Upper lobe of right lung (tissue), 1 donor: ENCODE data around the gene STMN1. TPM values are rescaled to one million over a fixed set of nuclear protein-coding genes. Genes with fewer than 3 reads are reported as not detected.
A peak's percentile ranks its signal among the peaks of the same experiment; 100 is the strongest.

ENCODE experiments used
- ATAC-seq: fragments of 200-7000 bp; cut with Tn5 transposase; one replicate; pipeline ENCODE4 v1.9.1; 2020; ENCODE audit warnings: mild to moderate bottlenecking, moderate library complexity
- DNase-seq: peaks from one replicate; pipeline ENCODE4 v3.0.0-alpha.2; 2020
- H3K27ac ChIP-seq: fragments of 200-600 bp; one replicate; pipeline ENCODE4 v1.8.0; 2022
- H3K27me3 ChIP-seq: fragments of 200-600 bp; one replicate; pipeline ENCODE4 v1.8.0; 2022; ENCODE audit warnings: mild to moderate bottlenecking
- H3K36me3 ChIP-seq: fragments of 200-600 bp; one replicate; pipeline ENCODE4 v1.8.0; 2022
- H3K4me1 ChIP-seq: fragments of 200-600 bp; one replicate; pipeline ENCODE4 v1.8.0; 2022
- H3K4me3 ChIP-seq: fragments of 200-600 bp; one replicate; pipeline ENCODE4 v1.8.0; 2022; ENCODE audit warnings: mild to moderate bottlenecking
- H3K9me3 ChIP-seq: fragments of 200-600 bp; one replicate; pipeline ENCODE4 v1.8.0; 2022
- CTCF ChIP-seq: fragments of 200-600 bp; IDR thresholded peaks from one replicate; pipeline ENCODE4 v1.8.0; 2022; ENCODE audit warnings: antibody characterized with exemption
- intact Hi-C: fragments of 100-400 bp; cut with DNase I; formaldehyde crosslinking; loops from one replicate; pipeline ENCODE4 v1.11.0; 2022
- total RNA-seq: library from RNA; stranded (reverse); fragmentation: NEBNext Ultra II Directional; extraction: Animal tissue kit (Norgen Biotek cat#: 25700); gene quantifications from one replicate; pipeline ENCODE4 v1.2.1, GENCODE V29; 2021
- donor health status: DM: no; HTN: yes; CAD: no; lungs with severe emphysema.

Gene STMN1
- total RNA-seq, 1 donor from 2014 or later = 42.5 TPM

- Histone ChIP-seq H3K27me3 (no peaks in the 10 kb centered on the region), H3K4me3 (no peak overlapping the region), H3K9me3 (no peaks in the 10 kb centered on the region), H3K27ac (no peak overlapping the region), H3K36me3 (no peaks in the 10 kb centered on the region), H3K4me1 (no peaks in the 10 kb centered on the region)
- ATAC-seq (peak; percentile 83), DNase-seq (no peak)
- no peak for TF ChIP-seq CTCF
- intact Hi-C loops = no loop called here
Observed at GRCh38 chr1:25914074-25914995, 8.1 kb upstream of the STMN1 start.

GRCh38 chr1:25913206-25913605, 7.0 kb upstream of the STMN1 start:
- no peak for TF ChIP-seq CTCF
- intact Hi-C loops = no loop called here
- ATAC-seq (no peak), DNase-seq (no peak)
- H3K4me1 ChIP-seq = no peaks in the 10 kb centered on the region
- H3K9me3 ChIP-seq = no peaks in the 10 kb centered on the region
- no peak overlapping the region for H3K27ac ChIP-seq
- H3K27me3 ChIP-seq = no peaks in the 10 kb centered on the region
- H3K36me3 ChIP-seq = no peaks in the 10 kb centered on the region
- H3K4me3 ChIP-seq = no peak overlapping the region

- DNase-seq (no peak), ATAC-seq (no peak)
- TF ChIP-seq CTCF = no peak
- Histone ChIP-seq H3K9me3 (no peaks in the 10 kb centered on the region), H3K4me3 (no peak overlapping the region), H3K27ac (no peak overlapping the region), H3K36me3 (no peaks in the 10 kb centered on the region), H3K27me3 (no peaks in the 10 kb centered on the region), H3K4me1 (no peaks in the 10 kb centered on the region)
- intact Hi-C loops = no loop called here
Observed at GRCh38 chr1:25912076-25912831, 6.0 kb upstream of the STMN1 start.

- Histone ChIP-seq H3K4me1 (peaks cover 7% of the 10 kb centered on the region), H3K36me3 (no peaks in the 10 kb centered on the region), H3K9me3 (no peaks in the 10 kb centered on the region), H3K27ac (no peak overlapping the region), H3K4me3 (no peak overlapping the region), H3K27me3 (no peaks in the 10 kb centered on the region)
- no peak for ATAC-seq
- TF ChIP-seq CTCF = no peak
- intact Hi-C loops = no loop called here
- no peak for DNase-seq
Observed at GRCh38 chr1:25911162-25911561, 4.9 kb upstream of the STMN1 start.

GRCh38 chr1:25909040-25909439, 2.8 kb upstream of the STMN1 start:
- DNase-seq = no peak
- Histone ChIP-seq H3K9me3 (no peaks in the 10 kb centered on the region), H3K36me3 (no peaks in the 10 kb centered on the region), H3K27ac (no peak overlapping the region), H3K27me3 (no peaks in the 10 kb centered on the region), H3K4me3 (no peak overlapping the region), H3K4me1 (peaks cover 18% of the 10 kb centered on the region)
- intact Hi-C loops = no loop called here
- no peak for TF ChIP-seq CTCF
- ATAC-seq = no peak
